HG03342 (cell line): ENCODE measurements around the gene GRB2.
"Not testable (repeated sequence)": the region's sequence is repeated elsewhere in the genome, so short reads cannot be mapped to it uniquely, and the experiment has no call there.

ENCODE experiments used
- ATAC-seq: cut with Tn5 transposase; IDR thresholded peaks from one replicate; pipeline ENCODE4 v1.9.1; 2021; ENCODE audit warnings: mild to moderate bottlenecking, moderate library complexity; ENCODE audit not compliant: unreplicated experiment

Gene GRB2

DNA sequence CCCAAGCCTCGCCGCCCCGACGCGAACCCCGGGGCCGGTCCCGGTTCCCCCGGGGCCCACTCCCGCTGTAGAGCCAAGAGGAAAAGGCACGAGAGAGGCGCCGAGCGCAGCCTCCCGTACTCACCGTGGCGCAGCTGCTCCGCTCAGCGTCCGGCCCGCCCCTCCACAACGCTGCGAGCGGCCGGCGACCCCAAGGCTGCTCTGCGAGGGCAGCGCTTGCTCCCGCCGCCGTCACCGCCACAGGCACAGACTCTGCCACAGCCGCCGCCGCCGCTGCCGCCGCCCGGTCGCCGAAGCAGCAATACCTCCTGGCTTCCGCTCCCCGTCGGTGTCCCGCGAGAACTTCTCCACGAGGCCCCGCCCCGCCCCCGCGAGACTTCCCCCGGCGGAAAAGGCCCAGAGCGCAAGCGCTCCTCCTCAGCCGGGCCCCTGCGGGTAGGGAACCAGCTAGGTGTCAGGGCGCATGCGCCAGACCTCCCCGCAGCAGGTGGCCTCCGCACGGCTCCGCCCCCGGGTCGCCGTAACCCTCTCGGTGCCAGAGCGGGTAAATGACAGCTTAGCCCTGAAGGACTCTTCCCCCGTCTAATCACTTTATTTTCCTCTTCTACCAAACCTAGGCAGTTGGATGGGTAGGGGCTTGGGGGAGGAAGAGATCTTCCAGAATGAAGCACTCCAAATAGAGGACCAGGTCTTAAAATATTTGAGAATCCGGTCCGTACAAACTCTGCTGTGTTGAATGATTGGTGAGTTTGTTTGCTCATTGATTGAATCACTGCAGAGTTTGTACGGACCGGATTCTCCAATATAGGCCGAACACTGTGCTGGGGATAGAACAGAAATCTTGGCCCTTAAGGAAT, at the start of gene GRB2:
Gene GRB2 (minus strand): TSS at position 314 of the 857 bp plus-strand sequence. CDS start 12,050 bp downstream, outside the sequence.
- ATAC-seq: peak; percentile 68

DNA sequence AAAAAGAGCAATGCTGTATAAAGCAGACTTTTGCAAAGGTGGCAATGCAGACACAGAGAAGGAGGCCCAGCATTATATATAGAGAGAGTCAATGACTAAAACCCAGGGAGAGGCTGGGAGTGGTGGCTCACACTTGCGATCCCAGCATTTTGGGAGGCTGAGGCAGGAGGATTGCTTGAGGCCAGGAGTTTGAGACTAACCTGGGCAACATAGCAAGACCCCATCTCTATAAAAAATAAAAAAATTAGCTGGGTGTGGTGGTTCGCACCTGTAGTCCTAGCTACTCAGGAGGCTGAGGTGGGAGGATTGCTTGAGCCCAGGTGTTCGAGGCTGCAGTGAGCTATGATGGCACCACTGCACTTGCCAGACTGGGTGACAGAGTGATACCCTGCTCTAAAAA, 49.2 kb upstream of the GRB2 start:
- ATAC-seq: not testable (repeated sequence)

DNA sequence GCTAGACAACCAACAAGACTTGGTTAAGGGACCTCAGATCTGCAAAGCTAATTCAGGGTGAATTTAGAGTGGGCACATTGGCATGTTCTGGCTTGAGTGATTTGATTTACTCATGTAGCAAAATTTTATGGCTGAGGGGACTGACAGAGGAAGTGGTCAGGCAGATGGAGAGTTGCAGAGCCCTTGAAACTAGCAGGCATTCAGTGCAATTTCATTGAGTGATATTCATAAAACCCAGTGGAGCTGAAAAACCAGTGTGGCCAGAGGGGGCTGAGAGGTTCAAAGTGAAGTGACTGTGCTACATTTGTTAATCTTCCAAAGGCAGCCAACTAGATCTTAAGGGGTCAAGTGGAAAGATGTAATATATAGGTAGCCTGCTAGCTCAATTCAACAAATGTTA, 48.7 kb upstream of the GRB2 start:
- ATAC-seq: no peak

DNA sequence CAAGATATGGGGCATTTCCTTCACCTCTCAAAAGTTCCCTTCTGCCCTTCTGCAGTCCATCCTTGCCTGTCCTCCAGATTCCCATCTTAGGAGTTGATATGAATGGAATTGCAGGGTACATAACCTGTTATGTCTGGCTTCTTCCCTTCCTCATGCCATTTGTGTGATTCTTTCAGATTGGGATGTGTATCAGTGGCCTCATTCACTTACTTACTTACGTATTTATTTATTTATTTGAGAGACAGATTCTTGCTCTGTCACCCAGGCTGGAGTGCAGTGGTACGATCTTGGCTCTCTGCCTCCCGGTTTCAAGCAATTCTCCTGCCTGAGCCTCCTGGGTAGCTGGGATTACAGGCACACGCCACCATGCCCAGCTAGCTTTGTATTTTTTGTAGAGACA, 44.8 kb upstream of the GRB2 start:
- ATAC-seq: no peak

DNA sequence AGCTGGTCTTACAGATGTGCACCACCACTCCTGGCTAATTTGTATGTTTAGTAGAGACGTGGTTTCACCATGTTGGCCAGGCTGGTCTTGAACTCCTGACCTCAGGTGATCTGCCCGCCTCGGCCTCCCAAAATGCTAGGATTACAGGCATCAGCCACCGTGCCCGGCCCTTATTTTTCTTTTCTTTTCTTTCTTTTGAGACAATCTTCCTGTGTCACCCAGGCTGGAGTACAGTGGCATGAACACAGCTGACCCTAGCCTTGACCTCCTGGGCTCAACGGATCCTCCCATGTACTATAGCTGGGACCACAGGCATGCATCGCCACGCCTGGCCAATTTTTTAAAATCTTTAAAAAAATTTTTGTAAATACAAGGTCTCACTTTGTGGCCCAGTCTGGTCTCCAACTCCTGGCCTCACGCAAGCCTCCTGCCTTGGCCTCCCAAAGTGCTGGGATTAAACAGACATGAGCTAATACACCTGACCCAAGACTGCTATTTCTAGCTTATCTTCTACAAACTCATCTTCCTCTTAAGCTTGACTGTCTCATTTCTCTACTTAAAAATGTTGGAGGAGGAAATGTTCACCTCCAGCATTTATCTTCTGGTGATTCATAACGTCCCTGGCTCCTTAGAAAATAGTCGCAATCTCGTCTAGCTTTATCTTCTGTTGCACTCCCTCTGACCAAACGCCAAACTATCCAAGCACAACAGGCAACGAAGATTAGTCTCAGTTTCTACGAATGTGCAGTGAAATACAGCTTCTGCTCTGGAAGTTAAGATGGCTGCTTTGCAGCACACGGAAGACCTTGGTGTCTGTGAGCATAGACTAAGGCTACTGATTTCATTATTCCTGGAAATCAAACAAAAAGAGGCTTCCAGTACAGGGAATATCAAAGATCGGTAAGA, 42.7 kb upstream of the GRB2 start:
- no peak for ATAC-seq

DNA sequence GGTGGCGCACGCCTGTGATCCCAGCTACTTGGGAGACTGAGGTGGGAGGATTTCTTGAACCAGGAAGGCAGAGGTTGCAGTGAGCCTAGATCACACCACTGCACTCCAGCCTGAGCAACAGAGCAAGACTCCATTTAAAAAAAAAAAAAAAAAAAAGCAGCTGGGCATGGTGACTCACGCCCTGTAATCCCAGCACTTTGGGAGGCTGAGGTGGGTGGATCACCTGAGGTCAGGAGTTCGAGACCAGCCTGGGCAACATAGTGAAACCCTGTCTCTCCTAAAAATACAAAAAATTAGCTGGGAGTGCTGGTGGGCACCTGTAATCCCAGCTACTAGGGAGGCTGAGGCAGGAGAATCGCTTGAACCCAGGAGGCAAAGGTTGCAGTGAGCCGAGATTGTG, 40.4 kb upstream of the GRB2 start:
- not testable (repeated sequence) for ATAC-seq

DNA sequence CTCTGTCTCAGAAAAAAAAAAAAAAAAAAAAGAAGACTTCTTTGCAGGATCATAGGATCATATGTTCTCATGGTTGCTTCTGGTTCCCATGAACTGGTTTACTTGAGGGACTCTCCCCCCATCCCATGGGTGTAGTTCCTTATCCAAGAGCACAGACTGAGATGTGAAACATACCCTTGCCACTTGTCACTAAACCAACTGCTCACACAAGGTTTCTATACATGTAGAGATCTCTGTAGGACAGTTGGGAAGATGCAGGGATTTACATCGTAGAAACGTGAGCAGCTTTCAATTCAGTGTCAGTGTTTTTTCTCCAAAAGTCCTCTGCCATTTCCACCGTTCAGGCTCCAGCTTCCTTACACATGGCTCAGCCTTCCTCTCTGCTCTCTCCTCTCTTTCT, 39.8 kb upstream of the GRB2 start:
- no peak for ATAC-seq

DNA sequence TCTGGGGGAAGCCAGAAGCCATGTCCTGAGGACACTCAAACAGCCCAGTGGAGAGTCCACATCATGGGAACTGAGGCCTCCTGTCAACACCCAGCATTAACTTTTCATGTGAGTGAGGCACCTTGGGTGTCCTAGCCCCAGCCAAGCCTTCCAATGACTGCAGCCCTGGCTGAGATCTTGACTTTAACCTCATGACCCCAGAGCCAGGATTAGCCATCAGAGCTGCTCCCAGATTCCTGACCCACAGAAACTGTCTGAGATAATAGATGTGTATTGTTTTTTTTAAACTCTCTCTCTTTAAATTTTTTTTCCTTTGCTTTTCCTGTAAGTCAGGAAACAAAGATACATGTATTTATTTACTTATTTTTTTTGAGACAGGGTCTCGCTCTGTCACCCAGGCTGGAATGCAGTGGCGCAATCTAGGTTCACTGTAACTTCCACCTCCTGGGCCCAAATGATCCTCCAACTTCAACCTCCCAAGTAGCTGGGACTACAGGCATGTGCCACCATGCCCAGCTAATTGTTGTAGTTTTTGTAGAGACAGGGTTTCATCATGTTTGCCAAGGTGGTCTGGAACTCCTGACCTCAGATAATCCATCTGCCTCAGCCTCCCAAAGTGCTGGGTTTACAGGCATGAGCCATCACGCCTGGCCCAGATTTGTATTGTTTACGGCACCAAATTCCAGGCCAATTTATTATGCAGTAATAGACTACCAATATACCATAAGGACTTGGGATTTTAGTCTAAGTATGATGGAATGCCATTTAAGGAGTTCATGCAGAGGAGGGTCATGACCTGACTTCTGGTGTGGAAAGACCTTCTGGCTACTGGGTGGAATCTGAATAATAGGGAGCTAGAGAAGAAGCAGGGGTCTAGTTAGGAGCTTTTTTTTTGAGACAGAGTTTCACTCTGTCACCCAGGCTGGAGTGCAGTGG, 37.0 kb upstream of the GRB2 start:
- no peak for ATAC-seq

DNA sequence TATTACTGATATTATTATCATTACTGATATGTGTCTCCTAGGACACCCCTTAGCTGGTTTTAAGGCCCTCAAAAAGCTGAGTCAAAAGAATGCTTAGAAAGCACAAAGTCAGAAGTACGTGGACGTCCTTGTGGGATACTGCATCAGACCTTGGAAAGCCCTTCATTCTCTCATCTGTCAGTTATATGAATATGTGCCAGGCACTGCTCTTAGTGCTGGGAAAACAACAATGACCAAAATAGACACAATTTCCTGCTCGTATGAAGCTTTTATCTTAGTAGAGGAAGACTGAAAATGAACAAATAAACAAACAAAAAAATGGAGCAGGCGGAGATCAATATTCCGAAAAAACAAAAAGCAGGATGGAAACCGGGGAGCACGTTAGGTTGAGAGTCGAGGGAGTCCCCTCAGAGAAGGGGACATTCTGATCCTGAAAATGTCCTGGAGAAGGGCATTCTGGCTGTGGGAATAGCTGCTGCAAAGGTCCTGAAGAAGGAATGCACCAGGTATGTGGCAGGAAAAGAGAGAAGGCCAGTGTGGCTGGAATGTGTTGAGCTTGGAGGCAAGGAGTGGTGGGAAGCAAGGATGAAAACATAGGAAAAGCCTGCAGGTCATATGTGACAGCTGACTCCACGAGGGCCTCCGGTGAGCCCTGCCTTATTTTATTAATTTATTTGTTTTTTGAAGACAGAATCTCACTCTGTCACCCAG, 35.4 kb upstream of the GRB2 start:
- no peak for ATAC-seq

DNA sequence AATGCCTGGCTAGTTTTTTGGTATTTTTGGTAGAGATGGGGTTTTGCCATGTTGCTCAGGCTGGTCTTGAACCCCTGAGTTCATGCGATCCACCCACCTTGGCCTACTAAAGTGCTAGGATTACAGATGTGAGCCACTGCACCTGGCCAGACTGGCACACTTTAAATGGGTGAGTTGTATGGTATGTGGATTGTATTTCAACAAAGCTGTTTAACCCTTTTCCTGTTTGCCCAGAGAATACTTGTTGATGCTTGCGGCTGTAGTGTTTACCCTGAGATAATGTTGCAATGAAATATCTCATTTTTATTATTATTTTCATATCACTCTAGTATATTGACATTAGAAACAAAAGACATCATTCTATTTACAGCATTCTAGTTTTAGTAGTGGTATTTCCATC, 33.8 kb upstream of the GRB2 start:
- ATAC-seq: no peak

DNA sequence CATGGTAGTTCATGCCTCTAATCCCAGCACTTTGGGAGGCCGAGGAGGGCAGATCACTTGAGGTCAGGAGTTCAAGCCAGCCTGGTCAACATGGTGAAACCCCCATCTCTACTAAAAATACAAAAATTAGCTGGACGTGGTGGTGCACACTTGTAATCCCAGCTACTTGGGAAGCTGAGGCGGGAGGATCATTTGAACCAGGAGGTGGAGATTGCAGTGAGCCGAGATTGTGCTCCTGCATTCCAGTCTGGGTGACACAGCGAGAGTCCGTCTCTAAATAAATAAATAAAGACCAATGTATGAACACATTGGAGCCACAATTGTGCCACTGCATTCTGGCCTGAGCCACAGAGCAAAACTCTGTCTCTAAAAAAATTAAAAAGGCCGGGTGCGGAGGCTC, 31.9 kb upstream of the GRB2 start:
- not testable (repeated sequence) for ATAC-seq

DNA sequence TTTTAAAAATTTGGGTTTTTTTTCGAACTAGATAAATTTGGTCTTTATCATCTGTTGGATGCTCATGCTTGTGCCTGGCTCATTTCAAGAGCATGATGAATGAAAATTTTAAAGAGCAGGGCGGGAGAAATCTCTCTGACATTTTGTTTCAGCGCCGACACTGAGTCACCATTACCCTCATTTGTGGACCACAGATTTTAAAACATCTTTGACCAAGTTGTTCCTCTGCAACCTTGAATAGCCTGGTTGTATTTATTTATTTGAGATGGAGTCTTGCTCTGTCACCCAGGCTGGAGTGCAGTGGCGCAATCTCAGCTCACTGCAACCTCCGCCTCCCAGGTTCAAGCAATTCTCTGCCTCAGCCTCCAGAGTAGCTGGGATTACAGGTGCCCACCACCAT, 29.0 kb upstream of the GRB2 start:
- not testable (repeated sequence) for ATAC-seq

DNA sequence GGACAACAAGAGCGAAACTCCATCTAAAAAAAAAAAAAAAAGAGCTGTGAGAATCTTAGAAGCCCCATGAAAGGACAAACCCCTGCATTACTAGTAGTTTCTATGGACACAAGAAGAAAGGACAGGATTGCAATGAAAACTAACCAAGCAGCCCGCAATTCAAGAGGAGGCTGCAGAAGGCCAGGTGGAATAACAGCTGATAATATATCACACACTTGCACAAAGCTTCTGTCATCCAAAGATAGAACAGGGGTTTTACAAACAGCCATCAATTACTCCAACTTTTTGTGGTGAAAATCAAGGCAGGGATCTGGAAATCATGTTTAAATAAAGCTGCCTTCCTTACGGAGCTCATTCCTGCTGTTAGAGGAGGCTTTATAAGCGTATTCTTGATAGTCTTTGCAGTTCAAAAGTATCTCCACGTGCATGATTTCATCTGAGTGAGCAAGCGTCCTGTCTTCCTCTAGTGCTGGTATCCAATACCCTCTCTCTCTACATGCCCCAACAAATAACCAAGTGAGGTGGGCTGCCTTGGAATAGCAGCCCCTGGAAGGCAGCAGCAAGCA, 27.8 kb upstream of the GRB2 start:
- ATAC-seq: no peak

DNA sequence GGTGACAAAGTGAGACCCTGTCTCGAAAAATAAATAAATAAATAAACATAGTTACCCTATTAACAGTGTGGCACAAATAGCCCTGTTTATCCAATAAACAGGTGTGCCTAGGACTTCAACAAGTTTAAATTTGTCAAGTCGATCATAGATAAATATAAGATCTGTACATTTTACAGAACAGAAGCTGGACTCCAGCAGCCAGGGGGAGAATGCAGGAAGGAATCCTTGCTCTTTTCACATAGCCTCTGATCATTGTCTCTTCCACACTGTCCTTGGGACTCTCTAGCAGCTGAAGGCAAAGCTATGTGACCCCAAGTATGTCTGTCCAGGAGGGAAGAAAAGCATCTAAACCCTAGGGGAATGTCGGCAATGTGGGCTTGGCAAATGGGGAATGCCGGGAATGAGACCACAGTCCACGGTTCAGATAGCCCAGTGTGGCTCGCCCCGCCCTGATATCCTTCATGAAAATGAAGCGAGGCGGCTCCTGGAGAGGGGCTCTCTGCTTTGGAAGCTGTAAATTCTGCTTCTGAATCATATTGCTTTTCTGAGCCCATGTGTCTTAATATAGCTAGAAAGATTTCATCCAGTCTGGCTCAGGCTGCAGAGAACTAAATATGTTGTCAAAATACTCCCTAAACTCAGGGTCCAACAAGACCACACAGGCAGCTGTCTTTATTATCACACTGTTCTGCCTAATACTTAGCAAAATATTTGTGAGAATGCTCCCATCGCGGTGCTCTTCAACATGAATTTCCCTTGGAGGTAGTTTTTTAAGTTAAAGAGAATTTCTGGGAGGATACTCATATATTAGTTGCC, 24.9 kb upstream of the GRB2 start:
- no peak for ATAC-seq

DNA sequence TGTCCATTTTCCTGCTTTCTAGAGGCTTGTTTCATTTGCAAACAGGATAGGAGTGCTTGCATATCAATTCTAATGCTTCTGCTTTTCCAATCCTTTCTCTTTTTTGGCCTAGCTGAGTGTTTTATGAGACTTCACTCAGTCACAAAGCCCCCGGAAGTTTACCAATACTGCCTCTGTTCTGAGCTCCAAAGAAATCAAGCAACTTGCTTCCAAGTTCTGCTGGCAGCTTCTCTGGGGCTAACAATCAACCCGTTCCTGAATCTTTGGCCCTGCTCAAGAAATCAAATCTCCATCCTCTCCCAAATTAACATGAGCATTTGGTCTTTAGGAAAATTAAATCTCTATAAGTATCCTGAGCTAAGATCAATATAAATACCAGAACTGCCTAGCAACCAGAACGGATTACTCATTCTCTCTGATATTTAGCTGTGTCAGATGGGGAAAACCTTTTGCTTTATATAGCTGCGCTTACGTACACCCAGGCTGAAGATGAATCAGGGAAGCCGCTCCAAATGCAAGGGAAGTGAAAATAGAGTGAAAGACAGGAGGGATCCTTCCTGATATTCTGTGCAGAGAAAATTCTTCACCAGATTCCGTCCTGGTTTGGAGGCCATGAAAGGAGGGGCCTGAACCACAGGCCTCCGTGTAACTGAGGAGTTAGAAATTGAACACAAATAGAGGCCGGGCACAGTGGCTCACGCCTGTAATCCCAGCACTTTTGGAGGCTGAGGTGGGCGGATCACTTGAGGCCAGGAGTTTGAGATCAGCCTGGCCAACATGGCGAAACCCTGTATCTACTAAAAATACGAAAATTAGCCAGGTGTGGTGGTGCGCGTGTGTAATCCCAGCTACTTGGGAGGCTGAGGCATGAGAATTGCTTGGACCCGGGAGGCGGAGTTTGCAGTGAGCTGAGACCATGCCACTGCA, 23.3 kb upstream of the GRB2 start:
- ATAC-seq: no peak

DNA sequence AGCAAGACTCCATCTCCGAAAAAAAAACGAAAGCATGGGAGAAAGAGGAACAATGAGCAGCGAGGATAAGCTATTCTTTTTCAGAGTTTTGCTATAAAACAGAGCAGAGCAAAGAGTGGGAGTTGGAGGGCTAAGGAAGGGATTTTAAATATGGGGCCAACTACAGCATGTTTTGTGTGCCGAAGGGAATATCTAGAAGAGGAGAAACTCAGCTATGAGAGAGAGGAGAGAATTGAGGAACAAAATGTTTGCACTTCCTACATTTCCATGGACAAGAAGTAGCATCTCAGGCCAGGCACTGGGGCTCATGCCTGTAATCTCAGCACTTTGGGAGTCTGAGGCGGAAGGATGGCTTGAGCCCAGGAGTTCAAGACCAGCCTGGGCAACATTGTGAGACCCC, 13.1 kb upstream of the GRB2 start:
- ATAC-seq: no peak

DNA sequence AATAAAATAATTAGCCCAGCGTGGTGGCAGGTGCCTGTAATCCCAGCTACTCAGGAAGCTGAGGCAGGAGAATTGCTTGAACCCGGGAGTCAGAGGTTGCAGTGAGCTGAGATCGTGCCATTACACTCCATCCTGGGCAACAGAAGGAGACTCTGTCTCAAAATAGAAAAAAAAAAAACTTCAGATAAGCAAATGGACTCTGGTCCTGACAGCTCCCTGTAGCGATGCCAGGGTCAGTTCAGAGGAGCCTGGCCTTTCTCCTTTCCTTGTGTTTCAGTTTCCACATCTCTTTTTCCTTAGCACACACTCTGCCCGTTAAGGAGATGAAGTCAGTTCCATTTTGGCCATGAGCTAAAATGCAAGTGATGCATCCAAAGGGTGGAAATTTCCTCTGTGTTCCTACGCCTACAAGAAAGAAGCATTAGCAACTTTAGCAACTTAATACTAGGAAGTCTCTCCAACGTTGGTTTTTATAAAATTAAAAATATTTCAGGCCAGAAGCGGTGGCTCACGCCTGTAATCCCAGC, 11.6 kb upstream of the GRB2 start:
- no peak for ATAC-seq

DNA sequence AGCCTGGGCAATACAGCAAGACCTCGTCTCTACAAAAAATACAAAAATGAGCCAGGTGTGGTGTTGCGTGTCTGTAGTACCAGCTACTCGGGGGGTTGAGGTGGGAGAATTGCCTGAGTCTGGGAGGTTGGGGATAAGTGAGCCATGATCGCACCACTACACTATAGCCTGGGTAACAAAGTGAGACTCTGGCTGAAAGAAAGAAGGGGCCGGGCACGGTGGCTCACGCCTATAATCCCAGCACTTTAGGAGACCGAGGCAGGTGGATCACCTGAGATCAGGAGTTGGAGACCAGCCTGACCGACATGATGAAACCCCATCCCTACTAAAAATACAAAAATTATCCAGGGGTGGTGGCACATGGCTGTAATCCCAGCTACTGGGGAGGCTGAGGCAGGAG, 10.5 kb upstream of the GRB2 start:
- no peak for ATAC-seq
